Body of pancreas (tissue), 4 donors: ENCODE measurements around the gene NDUFAB1.

Experiments
- CTCF ChIP-seq, 7 experiments: fragments of 450-650 bp in 4 of 7; fragments of 200-600 bp in 3 of 7; sonication (generic) in 3 of 7; IDR thresholded peaks; one replicate each; pipeline ENCODE4 v1.5.1; 2016 to 2019; ENCODE audit warnings: antibody characterized with exemption in 7 of 7
- POLR2A ChIP-seq, 3 donors: fragments of 450-650 bp; IDR thresholded peaks; one replicate each; pipeline ENCODE4 v1.6.1; 2016; ENCODE audit warnings: antibody characterized with exemption in 3 of 3, mild to moderate bottlenecking in 2 of 3

DNA sequence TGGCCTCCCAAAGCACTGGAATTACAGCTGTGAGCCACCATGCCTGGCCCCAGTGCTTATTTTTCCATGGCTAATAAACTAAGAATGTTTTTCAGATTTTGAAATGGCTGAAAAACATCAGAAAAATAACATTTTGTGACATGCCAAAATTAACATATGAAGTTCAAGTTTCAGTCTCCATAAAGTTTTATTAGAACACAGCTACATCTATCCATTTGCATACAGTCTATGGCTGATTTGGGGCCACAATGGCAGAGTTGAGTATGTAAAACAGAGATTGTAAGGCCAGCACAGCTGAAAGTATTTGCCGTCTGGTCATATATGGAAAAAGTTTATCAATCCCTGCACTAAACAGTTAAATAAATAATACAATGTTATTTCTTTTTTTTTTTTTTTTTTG lies 13.8 kb upstream of the NDUFAB1 start:
- TF ChIP-seq CTCF (IDR thresholded peaks at IDR 0.05) (no peak), POLR2A (IDR thresholded peaks at IDR 0.05) (no peak)
